Measurements from ENCODE around the gene DNMBP.
"Not testable (repeated sequence)": the region's sequence is repeated elsewhere in the genome, so short reads cannot be mapped to it uniquely, and the experiment has no call there.

DNMBP gene

GRCh38 chr10:99906470-99906869, 103.3 kb downstream of the DNMBP start:
- DNase-seq: no peak

DNA sequence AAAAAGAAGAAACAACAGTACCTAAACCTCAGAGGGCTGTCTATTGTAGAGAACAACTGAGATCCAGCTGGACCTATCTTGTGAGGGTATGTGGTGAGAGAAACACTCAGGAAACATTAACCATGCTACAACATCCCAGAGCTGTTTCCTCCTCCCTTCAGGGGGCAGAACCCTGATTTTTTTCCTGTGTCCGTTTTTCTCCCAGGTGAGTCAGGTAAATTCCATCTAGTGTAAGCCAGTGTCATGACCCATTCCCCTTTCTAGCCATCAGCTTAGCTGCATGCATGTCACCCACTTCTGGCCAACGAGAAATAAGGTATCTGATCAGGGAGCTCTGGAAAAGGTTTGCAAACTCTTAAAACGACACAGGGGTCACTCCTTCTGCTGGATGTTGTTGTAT, 103.8 kb downstream of the DNMBP start:
- no peak for DNase-seq

- no peak for DNase-seq
Observed at GRCh38 chr10:99895867-99896266, 113.9 kb downstream of the DNMBP start.

DNA sequence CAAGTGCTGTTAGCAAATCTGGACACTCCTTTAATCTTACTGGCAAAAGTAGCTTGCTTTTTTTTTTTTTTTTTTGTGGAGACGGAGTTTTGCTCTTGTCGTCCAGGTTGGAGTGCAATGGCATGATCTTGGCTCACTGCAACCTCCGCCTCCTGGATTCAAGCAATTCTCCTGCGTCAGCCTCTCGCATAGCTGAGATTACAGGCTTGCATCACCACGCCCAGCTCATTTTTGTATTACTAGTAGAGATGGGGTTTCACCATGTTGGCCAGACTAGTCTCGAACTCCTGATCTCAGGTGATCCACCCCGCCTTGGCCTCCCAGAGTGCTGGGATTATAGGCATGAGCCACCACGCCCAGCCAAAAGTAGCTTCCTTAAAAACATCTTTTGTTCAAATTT, 114.7 kb downstream of the DNMBP start:
- not testable (repeated sequence) for DNase-seq

GRCh38 chr10:99894613-99895012, 115.1 kb downstream of the DNMBP start:
- DNase-seq: no peak

DNA sequence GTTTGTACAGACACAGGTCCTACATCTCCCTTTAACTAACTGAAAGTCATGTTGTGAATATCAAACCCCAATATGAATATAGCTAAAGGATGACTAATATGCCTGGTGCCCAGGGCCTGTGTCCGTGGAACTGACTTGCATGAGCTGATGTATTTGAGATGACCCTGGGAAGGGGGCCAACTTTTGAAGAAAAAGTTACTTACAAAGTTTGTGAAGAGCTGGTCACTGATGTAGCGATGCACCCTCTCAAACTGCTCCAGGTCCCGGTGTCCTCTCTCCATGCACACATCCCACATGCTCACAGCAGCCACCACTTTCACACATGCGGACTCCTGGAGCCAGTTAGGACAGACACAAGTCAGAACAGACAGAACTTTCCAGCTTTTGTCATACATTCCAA, 121.1 kb downstream of the DNMBP start:
- DNase-seq: no peak

DNA sequence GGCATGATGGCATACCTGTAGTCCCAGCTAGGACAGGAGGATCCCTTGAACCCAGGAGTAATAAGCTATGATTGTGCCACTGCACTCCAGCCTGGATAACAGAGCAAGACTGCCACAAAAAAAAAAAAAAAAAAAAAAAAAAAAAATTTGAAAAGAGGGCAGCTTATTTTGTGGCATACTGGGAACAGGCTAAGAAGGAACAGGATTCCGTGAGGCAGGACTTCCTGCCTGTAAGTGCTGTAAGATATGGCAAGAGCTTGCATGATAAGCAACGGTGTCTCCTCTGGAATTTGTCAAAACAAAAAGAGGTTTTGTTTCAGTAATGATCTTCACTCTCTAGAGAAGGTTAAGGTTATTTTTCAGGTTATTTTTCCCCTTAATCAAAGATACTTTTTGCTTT, 126.2 kb downstream of the DNMBP start:
- no peak for DNase-seq

DNA sequence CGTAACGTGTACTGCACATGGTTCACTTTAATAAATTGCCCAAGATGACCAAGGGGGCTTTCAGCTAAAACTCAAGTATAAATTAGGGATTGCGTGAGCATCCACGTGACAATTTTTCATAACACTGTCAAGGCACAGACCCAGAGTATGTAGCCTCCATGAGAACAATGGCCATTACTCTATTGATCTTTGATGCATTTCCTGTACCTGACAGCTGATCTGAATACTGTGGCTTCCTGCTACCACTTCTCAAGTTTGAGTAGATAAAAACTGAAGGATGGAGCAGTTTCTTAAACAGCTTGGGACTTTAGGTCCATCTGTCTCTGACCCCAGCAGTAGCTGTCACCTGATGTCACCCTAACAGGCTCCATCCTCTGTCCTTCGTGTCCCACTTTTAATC, 128.4 kb downstream of the DNMBP start:
- no peak for DNase-seq

DNA sequence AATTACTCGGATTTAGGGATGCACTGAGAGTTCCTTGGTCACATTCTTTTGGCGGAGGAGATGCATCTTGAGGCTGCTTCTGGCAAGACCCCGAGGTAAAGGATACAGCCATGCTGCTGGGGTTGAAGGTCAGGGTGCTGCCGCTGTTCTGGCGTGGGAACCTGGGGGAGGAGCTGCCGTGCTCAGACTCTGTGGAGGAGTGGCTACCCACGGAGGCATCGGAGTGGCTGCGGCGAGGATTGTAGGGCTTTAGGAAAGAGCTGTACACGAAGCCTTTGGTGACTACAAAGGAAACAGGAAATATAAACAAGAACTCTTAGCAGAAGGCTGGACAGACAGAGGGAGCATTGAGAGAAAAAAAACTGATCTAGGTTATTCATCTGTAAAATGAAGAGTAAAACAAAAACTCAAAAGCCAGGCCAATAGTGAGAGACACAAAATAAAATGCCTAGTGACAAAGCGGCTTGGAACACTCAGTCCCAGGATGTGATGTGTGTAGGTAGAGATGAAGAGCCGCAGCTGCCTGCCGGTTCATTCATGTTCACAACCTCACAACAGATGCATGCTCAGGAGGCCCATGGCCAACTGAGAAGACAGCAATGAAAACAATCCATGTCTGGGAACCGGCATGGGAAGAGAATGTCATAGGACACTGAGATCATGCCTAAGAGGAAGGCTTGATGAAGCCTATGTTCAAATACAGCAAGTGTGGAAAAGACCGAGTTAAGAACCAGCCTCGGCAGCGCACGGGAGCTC, 129.5 kb downstream of the DNMBP start:
- DNase-seq: no peak

GRCh38 chr10:99875473-99875872, 134.3 kb downstream of the DNMBP start:
- no peak for DNase-seq

DNA sequence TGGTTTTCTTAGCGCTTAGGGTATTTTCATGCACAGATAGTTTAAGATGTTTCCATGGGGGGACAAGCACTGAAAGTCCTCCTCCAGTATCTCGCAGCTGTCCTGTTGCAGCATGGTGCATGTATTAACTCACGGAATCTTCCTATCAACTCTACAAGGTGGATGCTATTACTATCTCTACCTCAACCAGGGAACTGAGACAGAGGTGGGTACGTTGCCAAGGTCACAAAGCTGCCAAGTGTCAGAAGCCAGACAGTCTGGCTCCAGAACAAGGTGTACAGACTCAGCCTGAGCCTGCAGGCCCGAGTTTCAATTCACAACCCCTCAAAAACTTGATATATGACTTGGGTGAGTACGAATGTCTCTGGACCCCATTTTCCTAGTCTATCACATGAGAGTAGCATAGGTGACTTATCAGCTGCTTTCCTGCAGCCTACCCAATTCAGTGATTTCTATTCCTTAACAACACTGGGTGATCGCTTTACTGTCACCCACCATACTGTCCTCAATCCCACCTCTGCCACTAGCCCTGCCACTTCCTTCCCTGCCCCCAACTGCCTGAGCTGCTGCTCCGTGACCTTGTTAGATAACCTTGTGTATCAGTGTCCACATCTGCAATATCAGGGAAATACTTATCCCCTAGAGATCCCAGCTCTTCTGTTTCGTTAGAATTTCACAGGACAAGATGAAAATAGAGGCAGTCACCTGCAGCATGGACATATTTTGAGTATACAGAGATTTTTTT, 135.2 kb downstream of the DNMBP start:
- DNase-seq: no peak

GRCh38 chr10:99873846-99874245, 135.9 kb downstream of the DNMBP start:
- no peak for DNase-seq

- DNase-seq: no peak
Observed at GRCh38 chr10:99872367-99873162, 137.2 kb downstream of the DNMBP start.

GRCh38 chr10:99870123-99870730, 139.5 kb downstream of the DNMBP start:
- DNase-seq: peak; percentile 67

DNA sequence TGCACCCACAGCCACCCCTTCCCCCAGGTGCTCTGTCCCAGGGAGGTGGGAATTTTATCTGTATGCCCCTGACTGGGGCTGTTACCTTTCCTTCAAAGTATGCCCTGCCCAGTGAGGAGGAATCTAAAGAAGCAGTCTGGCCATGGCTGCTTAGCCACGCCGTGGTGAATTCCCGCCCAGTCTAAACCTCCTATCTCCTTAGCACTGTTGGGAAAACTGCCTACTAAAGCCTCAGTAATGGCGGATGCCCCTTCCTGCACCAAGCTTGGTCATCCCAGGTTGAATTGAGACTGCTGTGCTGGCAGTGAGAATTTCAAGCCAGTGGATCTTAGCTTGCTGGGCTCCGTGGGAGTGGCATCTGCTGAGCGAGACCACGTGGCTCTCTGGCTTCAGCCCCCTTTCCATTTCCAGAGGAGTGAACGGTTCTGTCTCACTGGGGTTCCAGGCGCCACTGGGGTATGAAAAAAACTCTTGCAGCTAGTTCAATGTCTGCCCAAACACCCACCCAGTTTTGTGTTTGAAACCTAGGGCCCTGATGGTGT, 140.1 kb downstream of the DNMBP start:
- no peak for DNase-seq

- DNase-seq: not testable (repeated sequence)
Observed at GRCh38 chr10:99867250-99867649, 142.5 kb downstream of the DNMBP start.

DNA sequence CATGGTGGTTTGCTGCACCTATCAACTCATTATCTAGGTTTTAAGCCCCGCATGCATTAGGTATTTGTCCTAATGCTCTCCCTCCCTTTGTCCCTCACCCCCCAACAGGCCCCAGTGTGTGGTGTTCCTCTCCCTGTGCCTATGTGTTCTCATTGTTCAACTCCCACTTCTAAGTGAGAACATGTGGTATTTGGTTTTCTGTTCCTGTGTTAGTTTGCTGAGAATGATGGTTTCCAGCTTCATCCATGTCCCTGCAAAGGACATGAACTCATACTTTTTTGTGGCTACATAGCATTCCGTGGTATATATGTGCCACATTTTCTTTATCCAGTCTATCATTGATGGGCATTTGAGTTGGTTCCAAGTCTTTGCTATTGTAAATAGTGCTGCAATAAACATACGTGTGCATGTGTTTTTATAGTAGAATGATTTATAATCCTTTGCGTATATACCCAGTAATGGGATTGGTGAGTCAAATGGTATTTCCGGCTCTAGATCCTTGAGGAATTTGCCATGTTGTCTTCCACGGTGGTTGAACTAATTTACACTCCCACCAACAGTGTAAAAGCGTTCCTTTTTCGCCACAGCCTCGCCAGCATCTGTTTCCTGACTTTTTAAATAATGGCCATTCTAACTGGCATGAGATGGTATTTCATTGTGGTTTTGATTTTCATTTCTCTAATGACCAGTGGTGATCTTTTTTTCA, 146.1 kb downstream of the DNMBP start:
- DNase-seq: not testable (repeated sequence)

DNA sequence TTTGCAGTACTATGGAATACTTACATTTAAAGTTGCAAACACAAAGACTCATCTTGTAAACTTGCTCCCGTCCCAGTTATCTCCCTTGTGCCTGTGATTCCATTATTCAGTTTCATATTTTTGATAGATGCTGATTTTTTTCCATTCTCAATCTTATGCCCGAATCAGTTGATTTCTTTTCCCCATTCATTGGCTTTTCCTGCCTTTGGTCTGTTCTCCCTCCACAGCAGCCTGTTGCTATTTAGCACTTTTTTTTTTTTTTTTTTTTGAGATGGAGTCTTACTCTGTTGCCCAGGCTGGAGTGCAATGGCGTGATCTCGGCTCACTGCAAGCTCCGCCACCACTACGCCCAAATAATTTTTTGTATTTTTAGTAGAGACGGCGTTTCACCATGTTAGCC, 149.3 kb downstream of the DNMBP start:
- no peak for DNase-seq

DNA sequence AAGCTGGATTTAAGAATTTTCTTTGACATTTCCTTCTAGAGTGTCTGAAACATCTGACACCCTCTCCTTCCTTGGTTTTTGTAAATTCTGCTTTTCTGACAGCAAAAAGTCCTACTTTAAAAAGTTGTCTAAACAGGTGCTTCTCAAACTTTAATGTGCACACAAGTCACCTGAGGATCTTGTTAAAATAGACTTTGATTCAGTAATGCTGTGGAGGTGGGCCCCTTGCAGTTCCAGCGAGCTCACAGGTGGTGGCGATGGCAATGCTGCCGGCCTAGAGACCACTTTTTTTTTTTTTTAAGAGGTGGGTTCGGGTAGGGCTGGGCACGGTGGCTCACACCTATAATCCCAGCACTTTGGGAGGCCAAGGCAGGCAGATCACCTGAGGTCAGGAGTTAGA, 150.2 kb downstream of the DNMBP start:
- no peak for DNase-seq

GRCh38 chr10:99858849-99859248, 150.9 kb downstream of the DNMBP start:
- no peak for DNase-seq

DNA sequence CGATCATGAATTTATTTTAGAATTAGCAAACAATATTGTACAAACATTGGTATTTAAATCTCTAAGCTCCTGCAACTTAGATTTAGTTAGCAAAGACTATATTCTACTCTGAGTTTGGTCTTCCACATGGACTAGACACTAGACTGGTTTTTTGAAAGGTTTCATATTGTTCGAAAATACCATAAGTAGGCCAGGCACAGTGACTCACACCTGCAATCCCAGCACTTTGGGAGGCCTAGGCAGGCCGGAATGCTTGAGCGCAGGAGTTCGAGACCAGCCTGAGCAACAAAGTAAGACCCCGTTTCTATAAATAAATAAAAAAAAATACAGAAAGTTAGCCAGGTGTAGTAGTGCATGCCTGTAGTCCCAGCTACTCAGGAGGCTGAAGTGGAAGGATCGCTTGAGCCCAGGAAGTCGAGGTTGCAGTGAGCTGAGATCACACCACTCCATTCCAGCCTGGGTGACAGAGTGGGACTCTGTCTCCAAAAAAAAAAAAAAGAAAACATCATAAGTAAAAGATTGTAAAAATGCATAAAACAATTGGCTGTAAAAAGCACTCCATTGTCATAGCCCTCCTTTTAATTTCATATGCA, 154.2 kb downstream of the DNMBP start:
- DNase-seq: no peak

GRCh38 chr10:99854860-99855259, 154.9 kb downstream of the DNMBP start:
- DNase-seq: no peak
